Thoracic aorta endothelial cell (primary cell): ENCODE data around the gene TBC1D3I. TPM values are rescaled to one million over a fixed set of nuclear protein-coding genes. Genes with fewer than 3 reads are reported as not detected.

Experiments used
- small RNA-seq: library from RNA; depleted of rRNA; stranded (forward); fragments of <200 nt; gene quantifications from one replicate; pipeline ENCODE3, GENCODE V24; 2012
- total RNA-seq: library from RNA; depleted of rRNA; stranded (reverse); fragments of >200 nt; gene quantifications from 2 replicates; pipeline ENCODE4 v1.2.3, GENCODE V29; 2012

Gene TBC1D3I
- total RNA-seq = 0.14 and 1.1 TPM in 2 replicates

DNA sequence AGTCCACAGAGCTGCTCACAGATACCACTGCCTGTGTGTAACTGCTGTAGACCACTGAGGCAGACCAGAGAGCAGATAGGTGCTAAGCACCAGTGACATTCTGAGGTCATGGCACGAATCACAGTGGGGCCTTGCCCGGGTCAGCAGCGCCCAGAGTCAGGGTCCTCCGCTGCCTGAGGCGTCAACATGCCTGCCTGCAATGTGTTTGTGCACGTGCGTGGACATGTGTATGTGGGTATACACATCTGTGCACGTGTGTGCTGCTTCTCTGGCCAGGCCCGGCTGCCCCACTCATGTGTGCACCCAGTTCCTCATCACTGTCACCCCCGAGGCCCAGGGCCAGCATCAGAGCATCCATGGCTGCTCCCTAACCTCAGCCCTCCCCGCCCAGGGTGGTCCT, at the start of gene TBC1D3I:
Gene TBC1D3I (minus strand): TSS at position 101 of the 400 bp plus-strand sequence. CDS start 1,585 bp downstream, outside the sequence.

GRCh38 chr17:36210439-36211211, 53.7 kb downstream of the TBC1D3I start, which contains the start of gene CCL4L2:
Gene CCL4L2 (plus strand): TSS chr17:36211063.

Small RNA genes within 50 kb of the gene (small RNA-seq; reads per million reads assigned to genes)
- gene AC243829.3 (not detected), gene AC243829.6 (not detected), gene RF00019 (not detected)

Other genes with a start within 250 kb of the TBC1D3I start
- gene CCL23, start 246.6 kb downstream of the TBC1D3I start, total RNA-seq = 2.4 and 5.9 TPM in 2 replicates
- gene CCL18, start 200.3 kb downstream of the TBC1D3I start, total RNA-seq = not detected in 2 replicates
- not detected in 2 replicates for gene CCL3, start 174.4 kb downstream of the TBC1D3I start, total RNA-seq
- not detected in 2 replicates for gene CCL4, start 160.7 kb downstream of the TBC1D3I start, total RNA-seq
- gene TBC1D3B, start 87.9 kb downstream of the TBC1D3I start, total RNA-seq = 0.93 and 1.1 TPM in 2 replicates
- not detected in 2 replicates for gene CCL3L1, start 67.8 kb downstream of the TBC1D3I start, total RNA-seq
- gene CCL4L2, start 53.5 kb downstream of the TBC1D3I start, total RNA-seq = not detected in 2 replicates
- not detected in 2 replicates for gene TBC1D3G, start 59.3 kb upstream of the TBC1D3I start, total RNA-seq
- not detected in 2 replicates for gene TBC1D3H, start 123.9 kb upstream of the TBC1D3I start, total RNA-seq
- 29.4 and 32.0 TPM in 2 replicates for gene ZNHIT3, start 222.1 kb upstream of the TBC1D3I start, total RNA-seq